Kidney capillary endothelial cell (primary cell): Measurements from ENCODE around the gene TSPAN9.
A peak's percentile ranks its signal among the peaks of the same experiment; 100 is the strongest.

Experiments
- DNase-seq: peaks from one replicate; pipeline ENCODE4 v3.0.0-alpha.2; 2018; ENCODE audit warnings: low spot score

The TSPAN9 gene

GRCh38 chr12:3205742-3206519 is 128.8 kb downstream of the TSPAN9 start:
- peak; percentile 52 for DNase-seq

- no peak for DNase-seq
These were observed 129.4 kb downstream of the TSPAN9 start for GRCh38 chr12:3206536-3207072.

GRCh38 chr12:3207175-3207574 is 130.0 kb downstream of the TSPAN9 start:
- no peak for DNase-seq

GRCh38 chr12:3207858-3208257 is 130.7 kb downstream of the TSPAN9 start:
- DNase-seq, result no peak

GRCh38 chr12:3213188-3213587 is 136.0 kb downstream of the TSPAN9 start:
- DNase-seq, result no peak

- no peak for DNase-seq
These were observed 136.6 kb downstream of the TSPAN9 start for GRCh38 chr12:3213768-3214167.

GRCh38 chr12:3214526-3215365 is 137.6 kb downstream of the TSPAN9 start:
- no peak for DNase-seq

- DNase-seq, result no peak
These were observed 138.3 kb downstream of the TSPAN9 start for GRCh38 chr12:3215410-3215975.

GRCh38 chr12:3216097-3216496 is 138.9 kb downstream of the TSPAN9 start:
- DNase-seq, result no peak

GRCh38 chr12:3216726-3217682 is 139.8 kb downstream of the TSPAN9 start:
- DNase-seq, result peak; percentile 91

GRCh38 chr12:3217683-3218079 is 140.5 kb downstream of the TSPAN9 start:
- DNase-seq, result no peak

GRCh38 chr12:3218228-3219171 is 141.3 kb downstream of the TSPAN9 start:
- peak; percentile 68 for DNase-seq

- DNase-seq, result no peak
These were observed 142.1 kb downstream of the TSPAN9 start for GRCh38 chr12:3219233-3219632.

- no peak for DNase-seq
These were observed 143.5 kb downstream of the TSPAN9 start for GRCh38 chr12:3220382-3221321.

GRCh38 chr12:3222306-3222705 is 145.1 kb downstream of the TSPAN9 start:
- DNase-seq, result no peak

- no peak for DNase-seq
These were observed 145.8 kb downstream of the TSPAN9 start for GRCh38 chr12:3222979-3223378.

GRCh38 chr12:3223601-3224529 is 146.7 kb downstream of the TSPAN9 start:
- no peak for DNase-seq

- DNase-seq, result no peak
These were observed 147.3 kb downstream of the TSPAN9 start for GRCh38 chr12:3224530-3224903.
